Mammary epithelial cell (primary cell): ENCODE results near the gene EIF3M.

Experiments
- CTCF ChIP-seq, 2 donors: IDR thresholded peaks in 1 of 2; conservative IDR thresholded peaks in 1 of 2; 2 replicates each; pipeline ENCODE4 v1.5.1; 2011 to 2012; ENCODE audit warnings: inconsistent platforms in 2 of 2, low read length in 2 of 2, mild to moderate bottlenecking in 2 of 2, control low read depth in 1 of 2, low read depth in 1 of 2; ENCODE audit not compliant: insufficient read depth in 1 of 2; ENCODE audit errors: extremely low read depth in 1 of 2
- EZH2 ChIP-seq: IDR thresholded peaks from 2 replicates; pipeline ENCODE4 v1.6.1; 2012; ENCODE audit warnings: low read length, inconsistent platforms, borderline replicate concordance

- TF ChIP-seq CTCF (conservative IDR thresholded peaks at IDR 0.05 in 1 of 2, IDR thresholded peaks at IDR 0.05 in 1 of 2; ENCODE audit: extremely low read depth in 1 of 2, insufficient read depth in 1 of 2, low read depth in 1 of 2, low read length in 2 of 2) (no peak), EZH2 (no peak)
These were observed 1.3 kb downstream of the EIF3M start for GRCh38 chr11:32584921-32585320.
